GDM1 (cell line): Measurements from ENCODE around the gene ZNF277.

ENCODE experiments used
- DNase-seq: peaks from one replicate; lab custom pipeline; 2025; lab: John Stamatoyannopoulos, UW

Gene ZNF277

GRCh38 chr7:112206238-112206990 is at the start of gene ZNF277, which contains the start of gene DOCK4:
ZNF277 (plus strand) TSS chr7:112206695; CDS start chr7:112206717, 22 bp downstream.
DOCK4 (minus strand) TSS chr7:112206399; CDS start chr7:112206138, 261 bp downstream.
- peak; percentile 98 for DNase-seq

- peak; percentile 64 for DNase-seq
Observed at GRCh38 chr7:112157072-112157471, 49.4 kb upstream of the ZNF277 start.

GRCh38 chr7:112159351-112159750 is 47.1 kb upstream of the ZNF277 start:
- DNase-seq, result peak; percentile 22

GRCh38 chr7:112160130-112160770 is 46.2 kb upstream of the ZNF277 start:
- no peak for DNase-seq

- no peak for DNase-seq
Observed at GRCh38 chr7:112160771-112161150, 45.7 kb upstream of the ZNF277 start.

- DNase-seq, result no peak
Observed at GRCh38 chr7:112161253-112162141, 45.0 kb upstream of the ZNF277 start.

- peak; percentile 32 for DNase-seq
Observed at GRCh38 chr7:112162142-112162766, 44.2 kb upstream of the ZNF277 start.

GRCh38 chr7:112162784-112163506 is 43.5 kb upstream of the ZNF277 start:
- no peak for DNase-seq

GRCh38 chr7:112167147-112167546 is 39.3 kb upstream of the ZNF277 start:
- no peak for DNase-seq

GRCh38 chr7:112168915-112169314 is 37.6 kb upstream of the ZNF277 start:
- no peak for DNase-seq

- no peak for DNase-seq
Observed at GRCh38 chr7:112171673-112172072, 34.8 kb upstream of the ZNF277 start.

GRCh38 chr7:112172870-112173567 is 33.5 kb upstream of the ZNF277 start:
- DNase-seq, result no peak

- no peak for DNase-seq
Observed at GRCh38 chr7:112173568-112173905, 33.0 kb upstream of the ZNF277 start.

GRCh38 chr7:112174192-112174591 is 32.3 kb upstream of the ZNF277 start:
- no peak for DNase-seq

GRCh38 chr7:112176241-112176640 is 30.3 kb upstream of the ZNF277 start:
- no peak for DNase-seq

- no peak for DNase-seq
Observed at GRCh38 chr7:112176693-112177415, 29.6 kb upstream of the ZNF277 start.

- DNase-seq, result no peak
Observed at GRCh38 chr7:112180223-112180622, 26.3 kb upstream of the ZNF277 start.

- DNase-seq, result no peak
Observed at GRCh38 chr7:112182749-112183148, 23.7 kb upstream of the ZNF277 start.

- no peak for DNase-seq
Observed at GRCh38 chr7:112183266-112183665, 23.2 kb upstream of the ZNF277 start.

GRCh38 chr7:112184455-112184854 is 22.0 kb upstream of the ZNF277 start:
- no peak for DNase-seq
